ACHN (cell line): Measurements from ENCODE around the gene CERCAM.
A peak's percentile ranks its signal among the peaks of the same experiment; 100 is the strongest.
"Not testable (repeated sequence)": the region's sequence is repeated elsewhere in the genome, so short reads cannot be mapped to it uniquely, and the experiment has no call there.

Experiments used
- DNase-seq: peaks from one replicate; pipeline ENCODE4 v3.0.0-alpha.2; 2015
- in situ Hi-C: cut with HindIII; loops from 2 replicates; pipeline ENCODE4 v1.10.0; 2017; ENCODE audit warnings: low sequenced_read_pairs, low pct_ligation_motif_present, low pct_unique_long_range_greater_than_20kb

CERCAM gene

DNA sequence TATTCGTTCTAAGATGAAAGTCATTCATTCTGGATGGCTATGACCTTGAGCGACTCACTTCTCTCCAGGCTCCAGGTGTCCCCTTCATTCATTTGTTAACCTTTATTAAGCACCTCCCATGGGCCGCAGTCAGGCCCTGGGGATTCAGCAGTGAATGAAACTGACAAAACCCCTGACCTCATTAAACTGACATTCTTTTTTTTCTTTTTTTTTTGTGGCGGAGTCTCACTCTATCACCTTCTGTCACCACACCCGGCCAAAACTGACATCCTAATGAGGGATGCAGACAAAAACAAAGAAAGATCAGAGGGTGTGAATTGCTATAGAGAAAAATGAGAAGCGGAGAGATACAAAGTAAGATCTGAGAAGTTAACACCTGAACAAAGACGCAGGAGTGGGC lies 18.6 kb downstream of the CERCAM start:
- in situ Hi-C loops = no loop called here
- DNase-seq = no peak

DNA sequence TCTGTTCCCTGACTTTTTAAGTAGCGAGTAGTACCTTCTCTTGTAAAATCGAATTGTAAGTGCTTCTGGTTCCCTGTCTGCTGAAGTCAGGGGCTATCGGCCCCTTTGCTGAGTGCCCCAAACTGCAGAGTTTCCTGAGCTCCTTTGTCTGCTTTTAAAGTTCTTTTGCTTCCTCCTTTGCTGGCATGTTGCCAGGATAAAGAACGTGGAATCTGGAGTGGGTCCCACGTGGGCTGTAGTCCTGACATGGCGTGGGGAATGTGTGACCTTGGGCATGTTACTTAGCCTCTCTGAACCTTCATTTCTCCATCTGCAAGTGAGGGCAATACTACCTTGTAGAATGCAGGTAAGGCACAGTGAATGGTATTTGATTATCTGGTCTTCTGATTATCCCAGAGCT lies 21.5 kb downstream of the CERCAM start:
- no peak for DNase-seq
- in situ Hi-C loops = no loop called here

DNA sequence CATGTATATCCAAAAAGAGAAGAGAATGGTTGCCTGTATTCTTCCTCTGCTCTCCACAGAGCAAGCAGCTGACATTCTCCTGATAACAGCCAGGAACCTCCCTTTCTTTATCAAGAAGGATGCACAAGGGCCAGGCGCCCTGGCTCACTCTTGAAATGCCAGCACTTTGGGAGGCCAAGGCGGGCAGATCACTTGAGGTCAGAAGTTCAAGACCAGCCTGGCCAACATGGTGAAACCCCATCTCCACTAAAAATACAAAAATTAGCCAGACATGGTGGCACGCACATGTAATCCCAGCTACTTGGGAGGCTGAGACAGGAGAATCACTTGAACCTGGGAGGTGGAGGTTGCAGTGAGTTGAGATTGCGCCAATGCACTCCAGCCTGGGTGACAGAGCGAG lies 25.8 kb downstream of the CERCAM start:
- in situ Hi-C loops, DNase-seq: not testable (repeated sequence)

DNA sequence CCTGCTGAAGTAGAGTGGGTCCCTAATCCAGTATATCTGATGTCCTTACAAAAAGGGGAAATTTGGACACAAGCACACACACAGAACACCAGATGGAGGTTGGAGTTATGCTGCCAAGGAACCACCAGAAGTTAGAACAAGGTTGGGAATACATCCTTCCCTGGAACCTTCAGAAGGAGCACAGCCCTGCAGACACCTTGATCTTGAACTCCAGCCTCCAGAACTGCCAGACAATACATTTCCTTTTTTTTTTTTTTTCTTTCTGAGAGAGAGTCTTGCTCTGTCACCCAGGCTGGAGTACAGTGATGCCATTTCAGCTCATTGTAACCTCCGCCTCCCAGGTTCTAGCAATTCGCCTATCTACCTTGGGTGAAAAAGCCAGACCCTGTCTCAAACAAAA lies 28.1 kb downstream of the CERCAM start:
- DNase-seq = no peak
- in situ Hi-C loops = no loop called here

DNA sequence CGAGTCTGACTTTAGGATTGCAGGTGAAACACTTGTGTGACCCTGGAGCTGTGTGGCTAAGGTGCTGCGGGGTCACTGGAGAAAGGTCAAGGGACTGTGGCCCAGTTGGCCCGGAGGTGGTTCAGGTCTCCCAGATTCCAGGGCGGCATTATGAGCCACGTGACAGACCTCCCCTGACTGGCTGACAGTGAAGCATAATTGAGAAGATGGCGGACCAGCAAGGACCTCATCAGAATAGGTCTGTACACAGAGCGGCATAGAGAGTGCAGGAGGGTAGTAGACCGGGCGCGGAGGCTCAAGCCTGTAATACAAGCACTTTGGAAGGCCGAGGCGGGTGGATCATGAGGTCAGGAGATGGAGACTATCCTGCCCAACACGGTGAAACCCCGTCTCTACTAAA lies 34.3 kb downstream of the CERCAM start:
- no peak for DNase-seq
- in situ Hi-C loops = no loop called here

DNA sequence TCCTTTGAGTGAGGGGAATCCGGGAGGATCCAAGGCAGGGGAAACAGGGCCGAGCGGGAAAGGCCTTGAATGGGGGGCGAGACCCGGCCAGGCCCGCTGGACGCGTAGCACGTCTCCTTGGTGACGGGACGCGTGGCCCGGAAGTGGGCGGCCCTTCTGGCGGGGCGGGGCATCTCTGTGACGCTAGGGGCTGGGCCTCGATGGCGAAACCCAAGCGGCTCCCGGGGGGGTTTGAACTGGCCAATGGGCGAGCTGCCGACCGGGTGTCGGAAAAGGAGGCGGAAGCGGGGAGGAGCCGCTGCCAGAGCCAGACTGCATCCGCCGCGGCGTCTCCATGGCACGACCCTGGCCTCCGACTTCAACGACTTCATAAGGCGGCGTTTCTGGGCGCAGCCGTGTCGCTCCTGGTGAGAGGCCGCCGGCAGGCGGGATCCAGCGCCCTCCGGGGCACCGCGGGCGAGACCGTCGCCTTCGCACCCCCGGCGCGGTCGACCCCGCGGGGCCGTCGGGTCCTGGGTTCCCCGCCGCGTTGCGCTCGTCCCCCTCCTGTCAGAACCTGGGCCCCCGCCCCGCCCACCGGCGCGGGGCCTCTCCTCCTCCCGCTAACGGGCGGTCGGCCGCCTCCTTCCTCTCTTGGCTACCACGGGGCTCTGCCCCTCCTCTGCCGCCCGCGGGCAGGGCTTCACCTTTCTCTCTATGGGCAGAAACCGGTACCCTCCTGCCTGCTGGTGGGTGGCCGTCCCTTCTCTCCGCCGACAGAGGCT lies 35.4 kb downstream of the CERCAM start, which contains the start of gene ODF2:
Gene ODF2, plus strand, starts transcription at position 158 of the 764 bp plus-strand sequence. Its CDS starts 86 bp downstream, at position 244.
- peak; percentile 94 for DNase-seq
- in situ Hi-C loops = no loop called here

DNA sequence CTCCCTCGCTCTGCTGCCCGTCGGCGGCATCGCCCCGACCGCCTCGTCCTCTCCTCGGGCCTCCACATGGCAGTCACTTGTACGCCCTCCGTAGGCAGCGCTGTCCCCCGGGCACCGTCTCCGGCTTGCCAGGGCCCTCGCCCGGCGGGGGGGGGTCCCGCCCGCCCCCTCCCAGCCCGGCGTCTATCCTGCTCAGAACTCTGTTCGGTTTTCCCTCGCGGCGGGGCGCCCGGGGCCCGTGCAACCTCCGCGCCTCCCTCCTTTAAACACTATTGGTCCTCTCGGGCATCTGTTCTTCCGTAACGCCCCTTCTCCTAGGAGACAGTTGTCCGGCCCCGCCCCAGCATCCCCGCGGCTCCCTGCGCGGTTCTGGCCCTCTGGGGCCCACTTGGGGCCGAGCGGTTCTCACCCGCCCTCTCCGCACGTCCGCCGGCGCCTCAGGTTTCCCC lies 36.0 kb downstream of the CERCAM start:
- DNase-seq = peak; percentile 68

DNA sequence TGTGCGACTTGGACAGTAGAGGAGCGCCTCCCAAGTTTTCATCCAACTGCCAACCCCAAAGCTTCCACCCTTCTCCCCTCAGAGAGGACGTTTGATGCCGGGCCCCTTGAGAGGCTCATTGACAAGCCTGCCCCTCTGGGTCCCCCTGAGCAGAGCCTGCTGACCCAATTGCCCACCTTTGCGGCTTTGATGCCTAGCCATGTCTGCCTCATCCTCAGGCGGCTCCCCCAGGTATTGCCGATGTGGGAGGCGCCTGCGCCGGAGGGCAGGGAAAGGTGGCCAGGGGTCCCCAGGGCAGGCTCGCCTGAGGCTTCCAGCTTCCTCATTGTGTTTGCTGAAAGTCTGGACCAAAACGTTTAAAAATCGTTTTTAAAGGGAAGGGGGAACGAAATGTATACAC lies 36.5 kb downstream of the CERCAM start:
- DNase-seq = no peak
- in situ Hi-C loops = no loop called here

More for the DNA sequence above, 36.0 kb downstream of the CERCAM start:
- in situ Hi-C loops = no loop called here

DNA sequence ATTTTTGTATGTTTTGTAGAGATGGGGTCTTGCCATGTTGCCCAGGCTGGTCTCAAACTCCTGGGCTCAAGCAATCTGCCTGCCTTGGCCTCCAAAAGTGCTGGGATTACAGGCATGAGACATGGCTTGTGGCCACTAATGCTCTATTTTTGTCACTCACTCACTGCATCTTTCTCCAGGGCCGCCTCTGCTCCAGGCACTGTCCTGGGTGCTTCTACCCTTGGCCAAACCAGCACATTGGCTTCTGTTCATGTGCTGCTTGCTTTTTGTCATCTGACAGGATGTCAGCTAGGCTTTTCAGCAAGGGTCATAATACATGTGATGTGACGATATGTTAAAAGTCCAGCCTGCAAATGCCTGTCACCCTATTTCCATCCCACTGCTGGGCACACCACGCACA lies 38.4 kb downstream of the CERCAM start:
- in situ Hi-C loops = no loop called here
- DNase-seq = no peak

DNA sequence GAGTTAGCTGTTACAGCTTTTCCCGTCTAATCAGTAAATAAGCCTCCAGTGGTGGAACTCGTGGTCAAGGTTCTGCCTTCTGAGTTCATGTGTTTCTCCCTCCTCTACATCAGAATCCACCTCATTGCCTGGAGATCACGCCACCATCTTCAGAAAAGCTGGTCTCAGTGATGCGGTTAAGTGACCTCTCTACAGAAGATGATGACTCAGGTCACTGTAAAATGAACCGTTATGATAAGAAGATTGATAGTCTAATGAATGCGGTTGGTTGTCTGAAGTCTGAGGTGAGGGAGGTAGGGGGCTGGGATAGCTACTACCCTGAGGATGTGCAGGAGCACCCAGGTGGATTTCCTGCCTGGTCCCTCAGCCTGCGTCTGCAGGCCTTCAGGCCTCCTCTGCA lies 48.4 kb downstream of the CERCAM start:
- in situ Hi-C loops = no loop called here
- DNase-seq = no peak

DNA sequence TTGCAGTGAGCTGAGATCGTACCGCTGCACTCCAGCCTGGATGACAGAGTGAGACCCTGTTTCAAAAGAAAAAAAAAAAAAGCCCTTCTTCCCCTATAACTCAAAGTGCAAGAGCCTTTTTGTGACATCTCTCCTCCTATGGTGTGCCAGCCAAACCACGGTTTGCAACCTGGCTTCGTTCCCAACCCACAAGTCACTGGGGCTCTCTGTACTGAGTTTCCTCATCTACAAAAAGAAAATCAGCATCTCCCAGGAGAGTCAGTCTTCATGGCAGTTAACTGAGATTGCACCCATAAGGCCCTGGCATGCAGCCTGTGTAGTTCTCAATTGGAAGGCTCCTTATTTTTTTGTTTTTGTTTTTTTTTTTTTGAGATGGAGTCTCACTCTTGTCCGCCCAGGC lies 49.9 kb downstream of the CERCAM start:
- DNase-seq = peak; percentile 23
- in situ Hi-C loops = no loop called here

DNA sequence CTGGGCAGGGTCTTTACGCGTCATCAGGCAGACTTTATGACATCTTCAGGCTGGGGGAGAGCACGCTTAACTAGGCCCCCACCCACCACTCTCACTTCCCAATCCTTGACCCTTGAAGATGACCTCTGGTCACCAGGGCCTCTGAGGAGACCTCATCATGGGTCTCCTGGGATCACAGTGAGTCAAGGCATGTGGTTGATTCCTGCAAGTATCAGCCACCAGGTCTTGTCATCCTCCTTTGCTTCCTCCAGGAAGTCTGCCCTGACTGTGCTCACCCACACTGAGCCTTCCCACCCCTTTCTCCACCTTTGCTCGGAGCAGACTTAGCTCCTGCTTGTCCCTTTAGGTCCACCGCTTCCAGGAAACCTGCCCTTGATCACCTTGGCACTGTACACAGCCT lies 52.4 kb downstream of the CERCAM start:
- no peak for DNase-seq
- in situ Hi-C loops = no loop called here

DNA sequence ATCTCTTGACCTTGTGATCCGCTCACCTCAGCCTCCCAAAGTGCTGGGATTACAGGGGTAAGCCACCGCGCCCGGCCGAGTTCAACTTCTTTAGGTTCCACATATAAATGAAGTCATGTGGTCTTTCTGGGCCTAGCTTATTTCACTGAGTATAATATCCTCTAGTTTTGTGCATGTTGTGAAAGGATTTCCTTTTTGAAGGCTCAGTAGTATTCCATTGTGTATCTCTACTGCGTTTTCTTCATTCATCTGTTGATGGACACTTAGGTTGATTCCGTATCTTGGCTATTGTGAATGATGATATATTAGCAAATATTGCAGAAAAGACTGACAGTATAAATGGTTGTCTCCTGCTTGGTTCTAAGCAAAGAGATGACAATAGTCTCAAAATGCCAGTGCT lies 55.2 kb downstream of the CERCAM start:
- DNase-seq = no peak
- in situ Hi-C loops = no loop called here

DNA sequence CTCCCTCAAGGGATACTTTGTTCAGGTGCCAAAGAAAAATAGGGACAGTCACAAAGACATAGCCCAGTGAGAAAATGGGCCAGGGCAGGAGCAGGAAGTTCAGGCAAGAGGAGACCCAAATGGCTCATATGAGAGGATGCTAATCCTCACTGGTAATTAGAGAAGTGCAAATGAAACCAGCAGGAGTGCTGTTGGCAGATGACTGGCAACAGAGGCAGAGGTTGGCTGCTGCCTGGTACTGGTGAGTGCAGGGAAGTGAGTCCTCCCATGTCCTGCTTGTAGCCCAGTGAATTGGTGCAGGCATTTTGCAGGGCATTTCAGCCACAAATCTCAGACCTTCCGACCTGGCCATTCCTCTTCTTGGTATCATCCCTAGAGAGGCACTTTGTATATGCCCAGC lies 58.6 kb downstream of the CERCAM start:
- no peak for DNase-seq
- in situ Hi-C loops = no loop called here

DNA sequence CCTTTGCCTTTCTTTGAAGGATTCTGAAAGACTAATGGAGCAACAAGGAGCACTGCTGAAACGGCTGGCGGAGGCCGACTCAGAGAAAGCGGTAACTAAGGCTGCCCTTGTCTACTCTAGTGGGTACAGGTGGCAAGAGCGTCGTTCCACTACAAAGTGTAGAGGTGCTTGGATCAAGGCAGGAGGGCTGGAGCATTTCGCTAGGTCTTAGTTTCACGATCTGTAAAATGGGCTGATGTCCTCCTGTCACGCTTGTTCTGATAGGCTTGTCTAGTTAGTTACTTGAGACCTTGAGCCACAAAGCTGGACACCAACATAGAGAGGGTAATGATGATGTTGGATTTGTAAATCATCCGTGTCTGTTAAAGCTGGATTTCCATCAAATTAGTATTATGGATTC lies 60.9 kb downstream of the CERCAM start:
- DNase-seq = no peak
- in situ Hi-C loops = no loop called here

DNA sequence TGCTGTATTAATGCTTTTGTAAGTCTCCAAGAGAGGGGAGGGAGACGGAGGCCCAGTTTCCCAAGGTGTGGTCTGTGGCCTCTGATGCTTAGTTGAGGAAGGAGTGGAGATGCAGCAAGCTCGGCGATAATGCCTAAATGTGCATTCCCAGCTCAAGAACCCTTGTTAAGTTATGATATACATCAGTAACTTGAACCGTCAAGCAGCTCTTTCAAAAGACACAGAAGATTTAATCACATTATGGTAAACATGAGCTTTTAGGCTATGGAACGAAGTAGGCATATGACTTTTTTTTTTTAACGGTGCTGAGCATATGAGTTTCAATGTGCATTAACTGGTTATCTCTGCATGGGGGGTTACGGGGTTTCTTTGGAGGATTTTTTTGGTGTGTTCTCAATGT lies 61.5 kb downstream of the CERCAM start:
- in situ Hi-C loops = no loop called here
- no peak for DNase-seq

DNA sequence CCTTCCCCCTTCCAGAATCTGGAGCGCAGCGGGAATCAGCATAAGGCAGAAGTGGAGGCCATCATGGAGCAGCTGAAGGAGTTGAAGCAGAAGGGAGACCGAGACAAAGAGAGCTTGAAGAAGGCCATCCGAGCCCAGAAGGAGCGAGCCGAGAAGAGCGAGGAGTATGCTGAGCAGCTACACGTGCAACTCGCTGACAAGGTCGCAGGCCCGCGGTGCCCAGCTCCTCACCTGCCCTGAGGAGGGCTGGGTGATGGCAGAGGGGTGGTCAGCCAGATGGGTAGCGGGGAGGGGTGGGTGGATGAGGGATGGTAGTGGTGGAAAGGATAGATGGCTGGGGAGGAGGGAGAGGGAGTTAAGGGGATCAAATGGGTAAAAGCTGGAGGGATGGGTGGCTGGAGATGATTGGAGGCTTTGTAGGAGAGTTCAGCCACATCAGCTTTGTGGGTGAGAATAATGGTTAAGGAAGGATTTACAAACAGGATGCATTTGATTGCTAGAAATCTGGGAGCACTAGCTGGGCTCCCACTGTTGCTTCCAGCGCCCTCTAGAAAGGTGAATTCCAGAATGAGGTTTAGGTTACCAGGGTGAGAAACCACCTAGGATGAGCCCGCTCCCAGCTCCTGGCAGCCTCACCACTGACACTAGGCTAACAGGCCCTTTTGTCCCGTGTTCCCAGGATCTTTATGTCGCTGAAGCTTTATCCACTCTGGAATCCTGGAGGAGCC lies 64.2 kb downstream of the CERCAM start:
- in situ Hi-C loops = no loop called here
- DNase-seq = no peak

DNA sequence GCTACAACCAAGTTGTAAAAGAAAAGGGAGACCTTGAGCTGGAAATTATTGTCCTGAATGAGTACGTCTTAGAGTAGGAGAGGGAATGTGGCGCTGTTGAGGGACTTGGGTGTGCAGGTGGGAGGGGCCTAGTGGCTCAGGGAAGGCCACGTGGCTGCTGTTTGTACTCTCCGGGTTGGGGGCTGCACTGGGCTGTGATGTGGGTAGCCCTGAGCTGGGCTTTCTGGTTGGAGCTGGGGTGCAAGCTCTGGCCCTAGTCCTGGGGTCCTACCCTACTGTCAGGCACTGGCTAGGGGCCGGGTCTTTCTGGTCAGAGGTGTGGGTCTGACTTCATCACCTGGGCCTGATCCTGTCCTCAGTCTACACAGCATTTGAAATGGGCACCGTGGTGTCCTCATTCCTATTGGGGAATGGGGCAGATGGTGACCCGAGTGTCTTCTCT lies 64.8 kb downstream of the CERCAM start:
- no peak for DNase-seq
- in situ Hi-C loops = no loop called here

DNA sequence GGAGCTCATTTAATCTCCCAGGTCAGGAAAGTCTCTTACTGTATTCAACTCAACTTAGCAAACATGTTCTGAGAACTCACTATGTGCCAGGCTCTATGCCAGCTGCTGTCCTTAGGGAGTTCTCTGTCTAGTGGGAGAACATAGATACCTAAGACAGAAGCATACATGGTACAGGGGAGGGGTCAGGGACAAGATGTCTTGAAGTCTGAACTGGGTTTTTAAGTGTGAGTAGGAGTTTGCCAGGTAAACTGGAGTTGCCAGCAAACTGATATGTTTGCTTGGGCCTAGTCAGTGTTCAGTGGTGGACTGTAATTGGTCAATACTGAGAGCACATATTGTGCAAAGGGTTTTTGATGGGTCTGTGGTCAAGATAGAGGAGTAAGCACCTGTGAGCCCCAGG lies 65.5 kb downstream of the CERCAM start:
- no peak for DNase-seq
- in situ Hi-C loops = no loop called here
